Keratinocyte (primary cell): Measurements from ENCODE around the gene PTPRU. TPM values are rescaled to one million over a fixed set of nuclear protein-coding genes. Genes with fewer than 3 reads are reported as not detected.
A peak's percentile ranks its signal among the peaks of the same experiment; 100 is the strongest.

ENCODE experiments used
- DNase-seq: peaks from one replicate; pipeline ENCODE4 v3.0.0-alpha.2; 2011; ENCODE audit warnings: low read depth, missing footprints, low spot score
- FAIRE-seq: peaks from 2 replicates; lab custom pipeline; 2011; peaks lifted over from hg19 to GRCh38; lab: Jason Lieb, UNC
- H2AFZ ChIP-seq: 2 replicates; pipeline ENCODE4 v1.6.0; 2012; ENCODE audit warnings: low read length, control low read depth, inconsistent platforms; ENCODE audit not compliant: control insufficient read depth
- H3K27ac ChIP-seq: 2 replicates; pipeline ENCODE4 v1.5.1; 2011; ENCODE audit warnings: low read length; ENCODE audit not compliant: control insufficient read depth, insufficient read depth
- H3K27me3 ChIP-seq: 3 replicates; pipeline ENCODE4 v1.6.0; 2011; ENCODE audit warnings: low read length; ENCODE audit not compliant: control insufficient read depth, insufficient read depth; ENCODE audit errors: extremely low read depth
- H3K36me3 ChIP-seq, 2 experiments: 2 replicates in 1 of 2; 3 replicates in 1 of 2; pipeline ENCODE4 v1.5.1; 2011; ENCODE audit warnings: low read length in 2 of 2, mild to moderate bottlenecking in 1 of 2; ENCODE audit not compliant: control insufficient read depth in 2 of 2, insufficient read depth in 2 of 2; ENCODE audit errors: extremely low read depth in 1 of 2
- H3K4me1 ChIP-seq: 3 replicates; pipeline ENCODE4 v1.5.1; 2011; ENCODE audit warnings: low read length; ENCODE audit not compliant: control insufficient read depth, insufficient read depth; ENCODE audit errors: extremely low read depth
- H3K4me2 ChIP-seq: 3 replicates; pipeline ENCODE4 v1.6.0; 2011; ENCODE audit warnings: low read depth, low read length; ENCODE audit not compliant: control insufficient read depth, insufficient read depth; ENCODE audit errors: extremely low read depth
- H3K4me3 ChIP-seq, 3 experiments: fragments of 200-600 bp in 1 of 3; sonication (generic) in 1 of 3; 2 replicates in 2 of 3; 3 replicates in 1 of 3; pipeline ENCODE4 v1.5.1; 2011 to 2016; ENCODE audit warnings: low read length in 3 of 3, mild to moderate bottlenecking in 3 of 3, control low read depth in 2 of 3, inconsistent platforms in 1 of 3, low read depth in 1 of 3, mixed read lengths in 1 of 3, mixed run types in 1 of 3, moderate library complexity in 1 of 3; ENCODE audit not compliant: control insufficient read depth in 2 of 3, insufficient read depth in 2 of 3; ENCODE audit errors: extremely low read depth in 1 of 3
- H3K79me2 ChIP-seq: 2 replicates; pipeline ENCODE4 v1.6.0; 2012; ENCODE audit warnings: low read length; ENCODE audit not compliant: control insufficient read depth, insufficient read depth
- H3K9ac ChIP-seq: 3 replicates; pipeline ENCODE4 v1.6.0; 2011; ENCODE audit warnings: low read length; ENCODE audit not compliant: control insufficient read depth, insufficient read depth; ENCODE audit errors: extremely low read depth
- H3K9me1 ChIP-seq: 3 replicates; pipeline ENCODE4 v1.6.0; 2011; ENCODE audit warnings: low read length; ENCODE audit not compliant: control insufficient read depth, insufficient read depth; ENCODE audit errors: extremely low read depth
- H3K9me3 ChIP-seq: 2 replicates; pipeline ENCODE4 v1.5.1; 2012; ENCODE audit warnings: low read depth, low read length; ENCODE audit not compliant: control insufficient read depth
- H4K20me1 ChIP-seq: 3 replicates; pipeline ENCODE4 v1.6.0; 2011; ENCODE audit warnings: low read length; ENCODE audit not compliant: control insufficient read depth, insufficient read depth; ENCODE audit errors: extremely low read depth
- EZH2 ChIP-seq: IDR thresholded peaks from one replicate; pipeline ENCODE4 v1.6.1; 2012; ENCODE audit warnings: inconsistent platforms, mild to moderate bottlenecking, low read length, moderate library complexity
- dilution Hi-C: fragments of 300-500 bp; cut with MboI; formaldehyde crosslinking; loops from one replicate; pipeline ENCODE4 v1.7.0; 2020; ENCODE audit warnings: low sequenced_read_pairs; ENCODE audit not compliant: extremely low pct_ligation_motif_present
- polyA plus RNA-seq, 5 experiments: library from polyadenylated mRNA; depleted of rRNA in 3 of 5; stranded (reverse) in 3 of 5; stranded (forward) in 1 of 5; unstranded in 1 of 5; fragments of >200 nt; gene quantifications; 1 replicate in 1 of 5; 2 replicates in 3 of 5; 3 replicates in 1 of 5; pipeline versions ENCODE4 v1.2.1 to v1.2.3, GENCODE V29; 2011 to 2012; ENCODE audit warnings: missing spikeins in 2 of 5, low read depth in 1 of 5, low replicate concordance in 1 of 5
- TF ChIP-seq, protein P1 (sequence below), 3 experiments: IDR thresholded peaks in 1 of 3; conservative IDR thresholded peaks in 1 of 3; optimal IDR thresholded peaks in 1 of 3; 2 replicates in 2 of 3; 3 replicates in 1 of 3; pipeline versions ENCODE3 to v1.5.1; 2011; ENCODE audit warnings: low read length in 3 of 3, mild to moderate bottlenecking in 3 of 3, moderate library complexity in 2 of 3, control low read depth in 1 of 3, inconsistent platforms in 1 of 3; ENCODE audit not compliant: insufficient read depth in 2 of 3; ENCODE audit errors: extremely low read depth in 1 of 3

PTPRU gene
- polyA plus RNA-seq, 1 donor (not counting 4 experiments of a cell fraction or from before 2014, with no cell fraction given), result 4.3 TPM

DNA sequence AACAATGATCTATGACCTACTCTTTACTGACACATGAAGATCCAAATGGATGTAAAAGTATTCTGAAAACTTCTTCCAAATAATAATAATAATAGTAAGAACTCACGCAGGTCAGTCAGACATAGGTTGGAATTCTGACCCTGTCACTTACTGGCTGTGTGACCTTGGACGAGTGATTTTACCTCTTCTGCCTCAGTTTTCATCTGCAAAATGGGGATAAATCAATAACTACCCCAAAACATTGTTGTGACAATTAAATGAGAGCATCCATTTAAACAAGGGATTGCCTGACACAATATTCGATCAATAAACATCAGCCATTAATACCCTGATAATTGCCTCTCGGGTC is 6.1 kb upstream of the PTPRU start:
- peaks cover 13% of the 10 kb centered on the region for H3K4me1 ChIP-seq
- no peaks in the 10 kb centered on the region for H3K9me3 ChIP-seq
- no peaks in the 10 kb centered on the region for H4K20me1 ChIP-seq
- H3K36me3 ChIP-seq, result peaks cover 0 to 6% of the 10 kb centered on the region in 2 experiments
- H3K4me3 ChIP-seq, result peak overlapping the region; percentile 84 to 95 (median 91)
- no peaks in the 10 kb centered on the region for H3K27me3 ChIP-seq
- H3K9me1 ChIP-seq, result no peaks in the 10 kb centered on the region
- DNase-seq (no peak), FAIRE-seq (no peak)
- H3K27ac ChIP-seq, result peak overlapping the region; percentile 83
- TF ChIP-seq, protein P1, sequence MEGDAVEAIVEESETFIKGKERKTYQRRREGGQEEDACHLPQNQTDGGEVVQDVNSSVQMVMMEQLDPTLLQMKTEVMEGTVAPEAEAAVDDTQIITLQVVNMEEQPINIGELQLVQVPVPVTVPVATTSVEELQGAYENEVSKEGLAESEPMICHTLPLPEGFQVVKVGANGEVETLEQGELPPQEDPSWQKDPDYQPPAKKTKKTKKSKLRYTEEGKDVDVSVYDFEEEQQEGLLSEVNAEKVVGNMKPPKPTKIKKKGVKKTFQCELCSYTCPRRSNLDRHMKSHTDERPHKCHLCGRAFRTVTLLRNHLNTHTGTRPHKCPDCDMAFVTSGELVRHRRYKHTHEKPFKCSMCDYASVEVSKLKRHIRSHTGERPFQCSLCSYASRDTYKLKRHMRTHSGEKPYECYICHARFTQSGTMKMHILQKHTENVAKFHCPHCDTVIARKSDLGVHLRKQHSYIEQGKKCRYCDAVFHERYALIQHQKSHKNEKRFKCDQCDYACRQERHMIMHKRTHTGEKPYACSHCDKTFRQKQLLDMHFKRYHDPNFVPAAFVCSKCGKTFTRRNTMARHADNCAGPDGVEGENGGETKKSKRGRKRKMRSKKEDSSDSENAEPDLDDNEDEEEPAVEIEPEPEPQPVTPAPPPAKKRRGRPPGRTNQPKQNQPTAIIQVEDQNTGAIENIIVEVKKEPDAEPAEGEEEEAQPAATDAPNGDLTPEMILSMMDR (optimal IDR thresholded peaks at IDR 0.05 in 1 of 3, IDR thresholded peaks at IDR 0.05 in 1 of 3, conservative IDR thresholded peaks at IDR 0.05 in 1 of 3; ENCODE audit: extremely low read depth in 1 of 3, insufficient read depth in 2 of 3, low read length in 3 of 3), result no peak
- no peak for TF ChIP-seq EZH2
- H3K9ac ChIP-seq, result peak overlapping the region; percentile 93
- peak overlapping the region; percentile 90 for H2AFZ ChIP-seq
- peak overlapping the region; percentile 91 for H3K4me2 ChIP-seq
- H3K79me2 ChIP-seq, result peaks cover 24% of the 10 kb centered on the region
- dilution Hi-C loops, result loop anchor here (25.0 kb wide), 1 partner anchor 132 kb away; no protein-coding TSS in a partner anchor

DNA sequence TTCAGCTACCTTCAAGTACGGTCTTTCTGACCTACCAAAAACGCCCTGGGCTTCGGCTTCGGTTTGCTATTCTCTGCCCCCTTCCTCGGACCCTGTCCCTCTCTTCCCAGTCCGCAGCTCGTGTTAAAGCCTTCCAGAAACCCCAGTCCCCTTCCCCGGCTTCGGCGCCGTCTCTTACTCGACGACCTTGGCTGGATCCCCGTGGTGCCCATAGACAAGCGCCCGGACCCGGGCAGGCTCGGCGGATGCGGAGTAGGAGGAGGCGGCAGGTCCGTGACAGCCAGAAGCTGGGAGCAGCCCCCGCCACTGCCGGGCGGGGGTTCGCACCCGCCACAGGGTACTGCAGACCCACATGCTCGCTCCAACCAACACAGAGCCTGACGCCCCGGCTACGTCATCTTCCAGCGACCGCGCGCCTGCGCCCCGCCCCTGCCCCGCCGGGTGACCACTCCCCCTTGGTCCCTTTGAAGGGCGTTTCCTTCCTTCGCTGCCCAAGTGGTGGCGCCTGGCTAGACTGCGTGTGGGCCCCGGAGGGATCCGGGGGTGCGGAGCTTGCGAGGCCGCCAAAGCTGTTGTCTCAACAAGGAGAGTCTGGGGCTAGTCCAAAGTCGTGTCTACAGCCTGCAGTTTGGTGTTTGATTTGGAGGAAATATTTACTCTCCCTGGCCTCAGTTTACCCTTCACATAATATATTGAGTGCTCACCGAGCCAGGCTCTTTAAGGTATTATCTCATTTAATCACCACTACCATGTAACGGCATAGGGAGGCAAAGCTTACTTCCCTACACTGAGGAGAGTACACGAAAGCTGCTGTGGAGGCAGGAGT is 5.6 kb upstream of the PTPRU start, which contains the start of gene MECR:
Gene MECR, minus strand, starts transcription at position 382 of the 826 bp plus-strand sequence. Its CDS starts 28 bp downstream, at position 354.
- TF ChIP-seq, protein P1 (optimal IDR thresholded peaks at IDR 0.05 in 1 of 3, IDR thresholded peaks at IDR 0.05 in 1 of 3, conservative IDR thresholded peaks at IDR 0.05 in 1 of 3; ENCODE audit: extremely low read depth in 1 of 3, insufficient read depth in 2 of 3, low read length in 3 of 3), result peak in 1 of 3 experiments; percentile 45
- no peak for TF ChIP-seq EZH2
- Histone ChIP-seq H3K27me3 (no peaks in the 10 kb centered on the region), H3K4me2 (peak within 1 kb of the TSS; percentile 93), H3K27ac (peak within 1 kb of the TSS; percentile 83), H3K9ac (peak within 1 kb of the TSS; percentile 93), H3K79me2 (peaks cover 24% of the 10 kb centered on the region), H2AFZ (peak within 1 kb of the TSS; percentile 90), H4K20me1 (no peaks in the 10 kb centered on the region), H3K36me3 (peaks cover 0 to 6% of the 10 kb centered on the region in 2 experiments), H3K9me1 (no peaks in the 10 kb centered on the region), H3K9me3 (no peaks in the 10 kb centered on the region), H3K4me1 (peaks cover 13% of the 10 kb centered on the region), H3K4me3 (peak within 1 kb of the TSS; percentile 84 to 95 (median 91))
- peak; percentile 58 for DNase-seq
- no peak for FAIRE-seq
- dilution Hi-C loops, result loop anchor here (25.0 kb wide), 1 partner anchor 132 kb away; no protein-coding TSS in a partner anchor
